NT2/D1 (cell line): ENCODE measurements around the gene PIGM.

Source experiments
- SUZ12 ChIP-seq: IDR thresholded peaks from 2 replicates; pipeline ENCODE4 v1.6.1; 2011; ENCODE audit not compliant: insufficient read length, insufficient read depth; ENCODE audit errors: extremely low read depth
- YY1 ChIP-seq: IDR thresholded peaks from 2 replicates; pipeline ENCODE4 v1.6.1; 2011; ENCODE audit not compliant: insufficient read length, insufficient read depth
- ZNF274 ChIP-seq: IDR thresholded peaks from 2 replicates; pipeline ENCODE4 v1.6.1; 2011; ENCODE audit warnings: mild to moderate bottlenecking, low read depth, low read length

GRCh38 chr1:159994896-159995295 lies 36.9 kb downstream of the PIGM start:
- TF ChIP-seq SUZ12 (no peak), ZNF274 (no peak), YY1 (no peak)
